ENCODE measurements around the gene AGK.

The AGK gene

GRCh38 chr7:141563956-141564623, 12.9 kb downstream of the AGK start:
- no peak for TF ChIP-seq CTCF (IDR thresholded peaks at IDR 0.05; ENCODE audit: low read depth, low read length)
- H3K4me3 ChIP-seq (ENCODE audit: low read depth, low read length), result no peak overlapping the region

- TF ChIP-seq CTCF (IDR thresholded peaks at IDR 0.05; ENCODE audit: low read depth, low read length), result no peak
- H3K4me3 ChIP-seq (ENCODE audit: low read depth, low read length), result no peak overlapping the region
These were observed 16.2 kb downstream of the AGK start for GRCh38 chr7:141567432-141567831.

GRCh38 chr7:141568227-141568626, 17.0 kb downstream of the AGK start:
- TF ChIP-seq CTCF (IDR thresholded peaks at IDR 0.05; ENCODE audit: low read depth, low read length), result no peak
- H3K4me3 ChIP-seq (ENCODE audit: low read depth, low read length), result no peak overlapping the region

- H3K4me3 ChIP-seq (ENCODE audit: low read depth, low read length), result no peak overlapping the region
- TF ChIP-seq CTCF (IDR thresholded peaks at IDR 0.05; ENCODE audit: low read depth, low read length), result no peak
These were observed 19.8 kb downstream of the AGK start for GRCh38 chr7:141571059-141571458.

GRCh38 chr7:141572175-141572574, 21.0 kb downstream of the AGK start:
- no peak overlapping the region for H3K4me3 ChIP-seq (ENCODE audit: low read depth, low read length)
- TF ChIP-seq CTCF (IDR thresholded peaks at IDR 0.05; ENCODE audit: low read depth, low read length), result no peak

GRCh38 chr7:141573511-141573910, 22.3 kb downstream of the AGK start:
- H3K4me3 ChIP-seq (ENCODE audit: low read depth, low read length), result no peak overlapping the region
- no peak for TF ChIP-seq CTCF (IDR thresholded peaks at IDR 0.05; ENCODE audit: low read depth, low read length)

- no peak overlapping the region for H3K4me3 ChIP-seq (ENCODE audit: low read depth, low read length)
- no peak for TF ChIP-seq CTCF (IDR thresholded peaks at IDR 0.05; ENCODE audit: low read depth, low read length)
These were observed 24.0 kb downstream of the AGK start for GRCh38 chr7:141575164-141575563.
